ENCODE results near the gene GTF2F1. TPM values are rescaled to one million over a fixed set of nuclear protein-coding genes. Genes with fewer than 3 reads are reported as not detected.

GTF2F1 gene
- total RNA-seq, 2 donors from 2014 or later: 67.2 to 68.7 TPM

GRCh38 chr19:6387372-6387771 lies 5.6 kb downstream of the GTF2F1 start:
- ATAC-seq (no peak), DNase-seq (no peak)
- no peak overlapping the region for H3K27ac Mint-ChIP-seq
- H3K27me3 Mint-ChIP-seq: no peaks in the 10 kb centered on the region
- no peaks in the 10 kb centered on the region for H3K9me3 ChIP-seq (ENCODE audit: control insufficient read depth, low read length, poor library complexity, severe bottlenecking)
- peaks cover 2% of the 10 kb centered on the region for H3K36me3 Mint-ChIP-seq (ENCODE audit: low read depth)
- H3K4me1 Mint-ChIP-seq: peaks cover 12% of the 10 kb centered on the region
- H3K4me3 Mint-ChIP-seq: no peak overlapping the region

GRCh38 chr19:6384381-6384780 lies 8.6 kb downstream of the GTF2F1 start:
- Mint-ChIP-seq H3K4me3 (no peak overlapping the region), H3K4me1 (peaks cover 5% of the 10 kb centered on the region), H3K27ac (no peak overlapping the region), H3K27me3 (no peaks in the 10 kb centered on the region), H3K36me3 (ENCODE audit: low read depth) (peaks cover 2% of the 10 kb centered on the region)
- no peak for ATAC-seq
- DNase-seq: no peak
- H3K9me3 ChIP-seq (ENCODE audit: control insufficient read depth, low read length, poor library complexity, severe bottlenecking): no peaks in the 10 kb centered on the region

- no peaks in the 10 kb centered on the region for H3K9me3 ChIP-seq (ENCODE audit: control insufficient read depth, low read length, poor library complexity, severe bottlenecking)
- no peak overlapping the region for H3K4me3 Mint-ChIP-seq
- DNase-seq (no peak), ATAC-seq (no peak)
- H3K4me1 Mint-ChIP-seq: peaks cover 3% of the 10 kb centered on the region
- H3K27me3 Mint-ChIP-seq: no peaks in the 10 kb centered on the region
- H3K36me3 Mint-ChIP-seq (ENCODE audit: low read depth): peaks cover 2% of the 10 kb centered on the region
- H3K27ac Mint-ChIP-seq: peak overlapping the region; percentile 27
Measured at GRCh38 chr19:6383188-6383587, 9.8 kb downstream of the GTF2F1 start.

GRCh38 chr19:6381030-6381750 lies 11.8 kb downstream of the GTF2F1 start:
- H3K36me3 Mint-ChIP-seq (ENCODE audit: low read depth): peaks cover 2% of the 10 kb centered on the region

GRCh38 chr19:6379744-6380143 lies 13.2 kb downstream of the GTF2F1 start:
- no peak for DNase-seq
- Mint-ChIP-seq H3K4me1 (no peaks in the 10 kb centered on the region), H3K36me3 (ENCODE audit: low read depth) (peaks cover 2% of the 10 kb centered on the region), H3K4me3 (no peak overlapping the region), H3K27ac (no peak overlapping the region), H3K27me3 (no peaks in the 10 kb centered on the region)
- no peak for ATAC-seq
- no peaks in the 10 kb centered on the region for H3K9me3 ChIP-seq (ENCODE audit: control insufficient read depth, low read length, poor library complexity, severe bottlenecking)

More at GRCh38 chr19:6381030-6381750, 11.8 kb downstream of the GTF2F1 start:
- Mint-ChIP-seq H3K27me3 (no peaks in the 10 kb centered on the region), H3K27ac (peak overlapping the region; percentile 60), H3K4me1 (no peaks in the 10 kb centered on the region), H3K4me3 (no peak overlapping the region)
- DNase-seq (no peak), ATAC-seq (no peak)
- H3K9me3 ChIP-seq (ENCODE audit: control insufficient read depth, low read length, poor library complexity, severe bottlenecking): no peaks in the 10 kb centered on the region

- no peaks in the 10 kb centered on the region for H3K9me3 ChIP-seq (ENCODE audit: control insufficient read depth, low read length, poor library complexity, severe bottlenecking)
- peak overlapping the region; percentile 24 for H3K27ac Mint-ChIP-seq
- H3K27me3 Mint-ChIP-seq: no peaks in the 10 kb centered on the region
- peaks cover 4% of the 10 kb centered on the region for H3K4me1 Mint-ChIP-seq
- ATAC-seq (no peak), DNase-seq (no peak)
- H3K36me3 Mint-ChIP-seq (ENCODE audit: low read depth): peaks cover 2% of the 10 kb centered on the region
- no peak overlapping the region for H3K4me3 Mint-ChIP-seq
Measured at GRCh38 chr19:6378486-6378885, 14.5 kb downstream of the GTF2F1 start.

- H3K9me3 ChIP-seq (ENCODE audit: control insufficient read depth, low read length, poor library complexity, severe bottlenecking): no peaks in the 10 kb centered on the region
- no peak overlapping the region for H3K27ac Mint-ChIP-seq
- H3K36me3 Mint-ChIP-seq (ENCODE audit: low read depth): no peaks in the 10 kb centered on the region
- DNase-seq (no peak), ATAC-seq (no peak)
- H3K4me3 Mint-ChIP-seq: no peak overlapping the region
- peaks cover 6% of the 10 kb centered on the region for H3K4me1 Mint-ChIP-seq
- H3K27me3 Mint-ChIP-seq: no peaks in the 10 kb centered on the region
Measured at GRCh38 chr19:6378041-6378440, 14.9 kb downstream of the GTF2F1 start.

GRCh38 chr19:6376512-6377190 lies 16.3 kb downstream of the GTF2F1 start:
- no peak for DNase-seq
- Mint-ChIP-seq H3K27me3 (no peaks in the 10 kb centered on the region), H3K36me3 (ENCODE audit: low read depth) (no peaks in the 10 kb centered on the region), H3K4me1 (peaks cover 10% of the 10 kb centered on the region), H3K27ac (peak overlapping the region; percentile 71), H3K4me3 (no peak overlapping the region)
- no peak for ATAC-seq
- no peaks in the 10 kb centered on the region for H3K9me3 ChIP-seq (ENCODE audit: control insufficient read depth, low read length, poor library complexity, severe bottlenecking)

GRCh38 chr19:6375411-6376010 lies 17.5 kb downstream of the GTF2F1 start, which contains the start of gene PSPN:
Gene PSPN, minus strand, starts transcription at chr19:6375933. Its CDS starts 84 bp downstream, at chr19:6375849.
- DNase-seq (no peak), ATAC-seq (no peak)
- H3K9me3 ChIP-seq (ENCODE audit: control insufficient read depth, low read length, poor library complexity, severe bottlenecking): no peaks in the 10 kb centered on the region
- H3K4me1 Mint-ChIP-seq: peaks cover 10% of the 10 kb centered on the region
- H3K4me3 Mint-ChIP-seq: peak within 1 kb of the TSS; percentile 28
- H3K36me3 Mint-ChIP-seq (ENCODE audit: low read depth): no peaks in the 10 kb centered on the region
- peak within 1 kb of the TSS; percentile 71 for H3K27ac Mint-ChIP-seq
- no peaks in the 10 kb centered on the region for H3K27me3 Mint-ChIP-seq

GRCh38 chr19:6374711-6375410 lies 18.1 kb downstream of the GTF2F1 start:
- peak overlapping the region; percentile 28 for H3K4me3 Mint-ChIP-seq
- ATAC-seq (no peak), DNase-seq (no peak)
- H3K27me3 Mint-ChIP-seq: no peaks in the 10 kb centered on the region
- H3K9me3 ChIP-seq (ENCODE audit: control insufficient read depth, low read length, poor library complexity, severe bottlenecking): no peaks in the 10 kb centered on the region
- peaks cover 11% of the 10 kb centered on the region for H3K4me1 Mint-ChIP-seq
- H3K36me3 Mint-ChIP-seq (ENCODE audit: low read depth): peaks cover under 1% of the 10 kb centered on the region
- H3K27ac Mint-ChIP-seq: no peak overlapping the region

GRCh38 chr19:6374161-6374709 lies 18.7 kb downstream of the GTF2F1 start:
- Mint-ChIP-seq H3K4me1 (peaks cover 17% of the 10 kb centered on the region), H3K36me3 (ENCODE audit: low read depth) (peaks cover 2% of the 10 kb centered on the region), H3K4me3 (no peak overlapping the region), H3K27me3 (no peaks in the 10 kb centered on the region), H3K27ac (no peak overlapping the region)
- DNase-seq (no peak), ATAC-seq (no peak)
- no peaks in the 10 kb centered on the region for H3K9me3 ChIP-seq (ENCODE audit: control insufficient read depth, low read length, poor library complexity, severe bottlenecking)

- DNase-seq (no peak), ATAC-seq (no peak)
- no peak overlapping the region for H3K27ac Mint-ChIP-seq
- peaks cover 19% of the 10 kb centered on the region for H3K4me1 Mint-ChIP-seq
- H3K27me3 Mint-ChIP-seq: no peaks in the 10 kb centered on the region
- peak overlapping the region; percentile 93 for H3K4me3 Mint-ChIP-seq
- H3K36me3 Mint-ChIP-seq (ENCODE audit: low read depth): peaks cover 2% of the 10 kb centered on the region
- no peaks in the 10 kb centered on the region for H3K9me3 ChIP-seq (ENCODE audit: control insufficient read depth, low read length, poor library complexity, severe bottlenecking)
Measured at GRCh38 chr19:6373813-6374108, 19.2 kb downstream of the GTF2F1 start.
